Retinal pigment epithelial cell (primary cell): ENCODE measurements around the gene PPP1R14B.

Source experiments
- DNase-seq: peaks from one replicate; pipeline ENCODE4 v3.0.0-alpha.2; 2010; ENCODE audit warnings: low read depth
- H3K4me3 ChIP-seq: 2 replicates; pipeline ENCODE4 v1.5.1; 2011; ENCODE audit warnings: mild to moderate bottlenecking, low read length, control low read depth, moderate library complexity
- TF ChIP-seq, protein P1 (sequence below): conservative IDR thresholded peaks from 2 replicates; pipeline ENCODE4 v1.5.1; 2011; ENCODE audit warnings: low read depth, low read length, control low read depth, inconsistent platforms

PPP1R14B gene

DNA sequence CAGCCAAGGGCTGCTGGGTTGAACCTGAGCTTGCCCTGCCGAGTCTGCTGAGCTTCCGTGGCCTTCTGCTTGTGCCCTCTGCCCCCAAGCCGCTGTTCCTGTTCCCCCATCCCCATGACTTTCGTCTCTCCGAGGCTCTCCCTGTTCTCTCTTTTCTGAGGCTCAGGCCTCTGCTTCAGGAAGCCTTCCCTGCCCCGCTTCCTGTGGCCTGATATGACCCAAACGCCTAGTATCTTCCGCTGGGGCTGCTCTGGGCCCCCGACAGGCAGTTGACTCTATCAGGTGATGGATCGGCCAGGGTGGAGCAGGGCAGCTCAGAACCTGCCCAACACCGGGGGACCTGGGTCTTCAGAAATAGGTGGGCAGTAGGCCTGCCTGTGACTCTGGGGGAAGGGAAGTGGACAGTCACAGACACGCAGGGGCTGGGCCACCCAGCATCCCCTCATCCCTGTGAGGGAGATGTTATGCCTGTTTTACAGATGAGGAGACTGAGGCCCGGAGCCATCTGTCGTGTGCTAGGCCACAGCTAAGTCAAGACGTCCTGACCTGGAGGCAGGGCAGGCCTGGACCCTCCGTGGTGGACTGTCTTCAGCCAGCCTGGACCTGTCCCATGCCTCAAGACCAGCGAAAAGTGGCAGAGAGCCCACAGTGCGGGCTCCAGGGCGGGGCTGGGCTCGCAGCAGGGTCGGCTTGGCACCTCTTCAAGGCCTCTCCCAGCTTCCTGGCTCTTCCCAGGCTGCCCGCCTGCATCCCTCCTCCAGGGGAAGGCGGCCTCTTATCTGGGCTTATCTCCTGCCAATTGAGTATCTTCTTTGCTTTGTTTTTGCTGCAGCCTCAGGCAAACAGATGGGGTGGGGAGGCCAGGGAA lies 21.5 kb upstream of the PPP1R14B start:
- peak overlapping the region; percentile 64 for H3K4me3 ChIP-seq
- TF ChIP-seq, protein P1, sequence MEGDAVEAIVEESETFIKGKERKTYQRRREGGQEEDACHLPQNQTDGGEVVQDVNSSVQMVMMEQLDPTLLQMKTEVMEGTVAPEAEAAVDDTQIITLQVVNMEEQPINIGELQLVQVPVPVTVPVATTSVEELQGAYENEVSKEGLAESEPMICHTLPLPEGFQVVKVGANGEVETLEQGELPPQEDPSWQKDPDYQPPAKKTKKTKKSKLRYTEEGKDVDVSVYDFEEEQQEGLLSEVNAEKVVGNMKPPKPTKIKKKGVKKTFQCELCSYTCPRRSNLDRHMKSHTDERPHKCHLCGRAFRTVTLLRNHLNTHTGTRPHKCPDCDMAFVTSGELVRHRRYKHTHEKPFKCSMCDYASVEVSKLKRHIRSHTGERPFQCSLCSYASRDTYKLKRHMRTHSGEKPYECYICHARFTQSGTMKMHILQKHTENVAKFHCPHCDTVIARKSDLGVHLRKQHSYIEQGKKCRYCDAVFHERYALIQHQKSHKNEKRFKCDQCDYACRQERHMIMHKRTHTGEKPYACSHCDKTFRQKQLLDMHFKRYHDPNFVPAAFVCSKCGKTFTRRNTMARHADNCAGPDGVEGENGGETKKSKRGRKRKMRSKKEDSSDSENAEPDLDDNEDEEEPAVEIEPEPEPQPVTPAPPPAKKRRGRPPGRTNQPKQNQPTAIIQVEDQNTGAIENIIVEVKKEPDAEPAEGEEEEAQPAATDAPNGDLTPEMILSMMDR = no peak
- no peak for DNase-seq

- no peak for DNase-seq
- no peak overlapping the region for H3K4me3 ChIP-seq
- TF ChIP-seq, protein P1 = no peak
These were observed 20.6 kb upstream of the PPP1R14B start for GRCh38 chr11:64267207-64267945.

DNA sequence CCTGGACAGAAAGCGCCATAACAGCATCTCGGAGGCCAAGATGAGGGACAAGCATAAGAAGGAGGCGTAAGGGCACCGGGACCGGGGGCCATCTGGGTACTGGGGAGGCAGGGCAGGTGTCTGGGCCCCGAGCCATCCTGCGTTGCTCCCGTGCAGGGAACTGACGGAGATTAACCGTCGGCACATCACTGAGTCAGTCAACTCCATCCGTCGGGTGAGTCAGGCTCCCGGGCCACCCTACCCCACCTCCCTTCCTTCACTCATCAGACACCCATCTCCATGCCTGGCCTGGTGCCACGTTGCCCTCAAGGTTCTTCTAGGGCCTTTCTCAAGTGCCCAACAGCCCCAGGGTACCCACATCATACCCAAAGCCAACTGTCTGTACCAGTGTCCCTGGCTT lies 19.6 kb upstream of the PPP1R14B start:
- no peak for DNase-seq
- TF ChIP-seq, protein P1 = no peak
- no peak overlapping the region for H3K4me3 ChIP-seq

DNA sequence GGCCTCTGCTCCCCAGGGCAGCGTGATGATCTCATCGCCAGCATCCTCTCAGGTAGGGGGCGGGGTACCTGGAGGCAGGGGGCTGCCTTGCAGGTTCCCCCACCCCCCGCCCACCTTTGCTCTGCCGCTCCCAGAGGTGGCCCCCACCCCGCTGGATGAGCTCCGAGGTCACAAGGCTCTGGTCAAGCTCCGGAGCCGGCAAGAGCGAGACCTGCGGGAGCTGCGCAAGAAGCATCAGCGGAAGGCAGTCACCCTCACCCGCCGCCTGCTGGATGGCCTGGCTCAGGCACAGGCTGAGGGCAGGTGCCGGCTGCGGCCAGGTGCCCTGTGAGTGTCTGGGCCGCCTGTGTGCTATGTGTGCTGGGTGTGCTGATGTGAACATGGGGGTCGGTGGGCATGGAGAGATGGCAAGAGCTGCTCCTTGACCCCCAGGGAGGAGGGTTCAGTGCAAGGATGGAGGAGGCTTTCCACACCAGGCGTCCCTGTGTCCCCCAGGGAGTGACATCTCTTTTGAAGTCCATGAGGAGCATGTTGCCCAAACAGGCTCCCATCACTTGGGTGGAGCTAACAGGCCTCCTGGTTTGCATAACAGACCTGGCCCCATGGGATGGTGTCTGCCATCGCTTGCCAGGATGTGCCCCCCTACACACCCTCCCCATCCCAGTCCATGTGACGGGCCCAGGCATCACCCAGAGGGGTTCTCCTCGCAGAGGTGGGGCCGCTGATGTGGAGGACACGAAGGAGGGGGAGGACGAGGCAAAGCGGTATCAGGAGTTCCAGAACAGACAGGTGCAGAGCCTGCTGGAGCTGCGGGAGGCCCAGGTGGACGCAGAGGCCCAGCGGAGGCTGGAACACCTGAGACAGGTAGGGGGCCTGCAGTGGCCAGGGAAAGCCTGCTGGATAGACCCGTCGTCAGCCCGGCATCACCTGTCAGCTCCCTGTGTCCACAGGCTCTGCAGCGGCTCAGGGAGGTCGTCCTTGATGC lies 18.7 kb upstream of the PPP1R14B start:
- TF ChIP-seq, protein P1 = no peak
- no peak overlapping the region for H3K4me3 ChIP-seq
- no peak for DNase-seq

DNA sequence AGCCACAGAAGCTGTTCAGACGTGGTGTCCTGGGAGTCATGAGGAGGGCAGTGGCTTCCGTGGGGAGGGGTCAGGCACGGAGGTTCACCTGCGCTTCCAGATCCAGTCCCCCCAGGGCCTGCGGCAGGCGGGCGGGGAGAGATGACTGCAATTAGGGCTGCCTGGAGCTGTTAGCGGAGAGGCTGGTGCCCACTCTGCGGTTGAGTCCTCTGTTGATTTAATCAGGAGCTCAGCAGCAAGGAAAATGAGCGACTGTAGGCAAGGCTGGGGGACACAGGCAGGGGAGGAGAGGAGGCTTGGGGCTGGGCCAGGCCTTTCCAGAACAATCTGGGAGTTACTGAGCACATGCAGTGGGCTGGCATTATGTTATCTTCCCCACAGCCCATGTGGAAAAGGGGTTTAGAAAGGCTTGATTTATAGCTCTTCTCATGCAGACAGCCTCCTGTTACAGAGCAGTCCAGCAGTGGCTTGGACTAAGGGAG lies 17.7 kb upstream of the PPP1R14B start:
- no peak for DNase-seq
- TF ChIP-seq, protein P1 = no peak
- H3K4me3 ChIP-seq = no peak overlapping the region

GRCh38 chr11:64263947-64264317 lies 17.2 kb upstream of the PPP1R14B start:
- TF ChIP-seq, protein P1 = no peak
- no peak overlapping the region for H3K4me3 ChIP-seq
- no peak for DNase-seq
